H9 (cell line): ENCODE data around the gene TET3. TPM values are rescaled to one million over a fixed set of nuclear protein-coding genes. Genes with fewer than 3 reads are reported as not detected.

Experiments used
- DNase-seq: peaks from one replicate; pipeline ENCODE4 v3.0.0-alpha.2; 2017
- H2AFZ ChIP-seq: one replicate; pipeline ENCODE4 v1.6.1; 2013; ENCODE audit warnings: mild to moderate bottlenecking, low read length, control low read depth, moderate library complexity
- H2AK5ac ChIP-seq: 2 replicates; pipeline ENCODE4 v1.6.1; 2013; ENCODE audit warnings: low read length, control low read depth, mixed read lengths; ENCODE audit not compliant: insufficient read length
- H2BK120ac ChIP-seq: one replicate; pipeline ENCODE4 v1.6.1; 2013; ENCODE audit warnings: low read depth, mild to moderate bottlenecking, low read length, control low read depth, inconsistent platforms; ENCODE audit not compliant: poor library complexity, severe bottlenecking
- H2BK12ac ChIP-seq: 2 replicates; pipeline ENCODE4 v1.6.1; 2013; ENCODE audit warnings: low read length, control low read depth, mixed read lengths, low read depth; ENCODE audit not compliant: insufficient read length
- H2BK15ac ChIP-seq: 2 replicates; pipeline ENCODE4 v1.6.1; 2013; ENCODE audit warnings: low read depth, low read length, control low read depth
- H2BK20ac ChIP-seq: one replicate; pipeline ENCODE4 v1.6.1; 2013; ENCODE audit warnings: low read depth, mild to moderate bottlenecking, low read length, control low read depth, inconsistent platforms; ENCODE audit not compliant: poor library complexity, severe bottlenecking
- H2BK5ac ChIP-seq: 2 replicates; pipeline ENCODE4 v1.6.1; 2013; ENCODE audit warnings: low read length, control low read depth, mixed read lengths; ENCODE audit not compliant: insufficient read length
- H3K14ac ChIP-seq: 2 replicates; pipeline ENCODE4 v1.6.1; 2013; ENCODE audit warnings: low read length, control low read depth; ENCODE audit not compliant: insufficient read depth
- H3K18ac ChIP-seq: 2 replicates; pipeline ENCODE4 v1.6.1; 2013; ENCODE audit warnings: low read depth, mild to moderate bottlenecking, mixed read lengths, low read length, control low read depth; ENCODE audit not compliant: insufficient read length
- H3K23ac ChIP-seq: 2 replicates; pipeline ENCODE4 v1.6.1; 2013; ENCODE audit warnings: low read length, control low read depth, mixed read lengths, low read depth; ENCODE audit not compliant: insufficient read length
- H3K23me2 ChIP-seq: 2 replicates; pipeline ENCODE4 v1.6.1; 2013; ENCODE audit warnings: low read depth, mild to moderate bottlenecking, mixed read lengths, low read length, control low read depth; ENCODE audit not compliant: insufficient read length, poor library complexity, severe bottlenecking
- H3K27ac ChIP-seq: 2 replicates; pipeline ENCODE4 v1.5.1; 2013; ENCODE audit warnings: low read length, control low read depth, mixed read lengths, low read depth; ENCODE audit not compliant: insufficient read length
- H3K27me3 ChIP-seq: 2 replicates; pipeline ENCODE4 v1.6.1; 2013; ENCODE audit warnings: low read length, control low read depth, inconsistent platforms; ENCODE audit not compliant: insufficient read depth
- H3K4ac ChIP-seq: 2 replicates; pipeline ENCODE4 v1.6.1; 2013; ENCODE audit warnings: low read depth, mild to moderate bottlenecking, control low read depth, inconsistent platforms, low read length, moderate library complexity
- H3K4me1 ChIP-seq: 2 replicates; pipeline ENCODE4 v1.6.1; 2013; ENCODE audit warnings: low read length, control low read depth, inconsistent platforms; ENCODE audit not compliant: insufficient read depth
- H3K4me2 ChIP-seq: 2 replicates; pipeline ENCODE4 v1.6.1; 2013; ENCODE audit warnings: low read length, control low read depth, mixed read lengths; ENCODE audit not compliant: insufficient read length, insufficient read depth
- H3K56ac ChIP-seq: 2 replicates; pipeline ENCODE4 v1.6.1; 2013; ENCODE audit warnings: low read depth, mild to moderate bottlenecking, mixed read lengths, low read length, control low read depth; ENCODE audit not compliant: insufficient read length
- H3K79me1 ChIP-seq: 2 replicates; pipeline ENCODE4 v1.6.1; 2013; ENCODE audit warnings: low read depth, mild to moderate bottlenecking, moderate library complexity, low read length, control low read depth, inconsistent platforms; ENCODE audit not compliant: insufficient read depth, poor library complexity, severe bottlenecking
- H3K79me2 ChIP-seq: 2 replicates; pipeline ENCODE4 v1.6.1; 2013; ENCODE audit warnings: low read length, control low read depth, inconsistent platforms; ENCODE audit not compliant: insufficient read depth
- H3K9ac ChIP-seq: 2 replicates; pipeline ENCODE4 v1.6.1; 2013; ENCODE audit warnings: low read length, control low read depth, mixed read lengths; ENCODE audit not compliant: insufficient read length; ENCODE audit errors: extremely low read depth
- H3K9me3 ChIP-seq: one replicate; pipeline ENCODE4 v1.6.1; 2013; ENCODE audit warnings: low read depth, low read length, inconsistent platforms; ENCODE audit not compliant: control insufficient read depth
- H3T11ph ChIP-seq: one replicate; pipeline ENCODE4 v1.6.1; 2013; ENCODE audit warnings: mild to moderate bottlenecking, low read length, control low read depth, inconsistent platforms
- H4K20me1 ChIP-seq: one replicate; pipeline ENCODE4 v1.6.1; 2013; ENCODE audit not compliant: control insufficient read depth, insufficient read length, insufficient read depth
- H4K5ac ChIP-seq: 2 replicates; pipeline ENCODE4 v1.6.1; 2013; ENCODE audit warnings: low read depth, mild to moderate bottlenecking, mixed read lengths, low read length, control low read depth; ENCODE audit not compliant: insufficient read length
- H4K8ac ChIP-seq: replicated peaks from 2 replicates; pipeline ENCODE4 v1.6.1; 2013; ENCODE audit warnings: low read length, control low read depth, mixed read lengths, low read depth; ENCODE audit not compliant: insufficient read length
- H4K91ac ChIP-seq: 2 replicates; pipeline ENCODE4 v1.6.1; 2013; ENCODE audit warnings: low read depth, mild to moderate bottlenecking, moderate library complexity, mixed read lengths, low read length, control low read depth; ENCODE audit not compliant: insufficient read length
- H3K27ac Mint-ChIP-seq, 3 experiments: 2 replicates in 2 of 3; 3 replicates in 1 of 3; pipeline ENCODE4 v1.8.0; 2020 to 2021; ENCODE audit warnings: mixed read lengths in 3 of 3, mild to moderate bottlenecking in 1 of 3, moderate library complexity in 1 of 3
- H3K27me3 Mint-ChIP-seq: 2 replicates; pipeline ENCODE4 v1.8.0; 2021; ENCODE audit warnings: low read depth, mild to moderate bottlenecking, moderate library complexity, mixed read lengths
- H3K36me3 Mint-ChIP-seq, 3 experiments: 2 replicates in 2 of 3; 3 replicates in 1 of 3; pipeline ENCODE4 v1.8.0; 2020 to 2021; ENCODE audit warnings: low read depth in 3 of 3, mixed read lengths in 3 of 3; ENCODE audit not compliant: insufficient read depth in 1 of 3
- H3K4me1 Mint-ChIP-seq, 2 experiments: 2 replicates each; pipeline ENCODE4 v1.8.0; 2020; ENCODE audit warnings: mixed read lengths in 2 of 2
- H3K4me3 Mint-ChIP-seq, 2 experiments: 2 replicates in 1 of 2; 3 replicates in 1 of 2; pipeline ENCODE4 v1.8.0; 2020 to 2021; ENCODE audit warnings: mild to moderate bottlenecking in 2 of 2, mixed read lengths in 2 of 2, moderate library complexity in 1 of 2
- H3K9me3 Mint-ChIP-seq, 2 experiments: 2 replicates in 1 of 2; 3 replicates in 1 of 2; pipeline ENCODE4 v1.8.0; 2020; ENCODE audit warnings: mild to moderate bottlenecking in 2 of 2, mixed read lengths in 2 of 2, moderate library complexity in 1 of 2
- CTCF ChIP-seq: fragments of 200-600 bp; sonication (generic); conservative IDR thresholded peaks from 3 replicates; pipeline ENCODE4 v1.8.0; 2021; ENCODE audit warnings: antibody characterized with exemption, mild to moderate bottlenecking
- WGBS: extraction: QIAGEN DNeasy Blood & Tissue Kit; methylation state at CpG from one replicate; pipeline ENCODE4 v1.1.7; 2013; ENCODE audit warnings: missing lambda C conversion rate, low lambda C conversion rate, mixed read lengths; ENCODE audit not compliant: insufficient read length; ENCODE audit errors: extremely low coverage; 5-methylcytosine and 5-hydroxymethylcytosine counted together
- total RNA-seq: library from RNA; stranded (reverse); gene quantifications from 2 replicates; pipeline ENCODE4 v1.2.1, GENCODE V29; 2021

The TET3 gene
- total RNA-seq, 1 experiment from 2014 or later, result 24.7 TPM

GRCh38 chr2:73956218-73956865 lies 28.4 kb upstream of the TET3 start:
- Histone ChIP-seq H4K91ac (no peak overlapping the region), H3K14ac (no peak overlapping the region), H2BK5ac (no peak overlapping the region), H3T11ph (no peak overlapping the region), H3K4me2 (no peak overlapping the region), H3K23me2 (no peaks in the 10 kb centered on the region), H2BK15ac (no peak overlapping the region), H3K9ac (no peak overlapping the region), H3K9me3 (no peaks in the 10 kb centered on the region), H2BK20ac (no peak overlapping the region), H3K27ac (no peak overlapping the region), H3K27me3 (no peaks in the 10 kb centered on the region), H4K8ac (no peak overlapping the region), H3K18ac (no peak overlapping the region), H3K4ac (no peak overlapping the region), H4K5ac (no peak overlapping the region), H3K79me2 (peaks cover 3% of the 10 kb centered on the region; the same call in 1 of the 2 replicates), H2AFZ (no peak overlapping the region), H2BK120ac (no peak overlapping the region), H2AK5ac (no peak overlapping the region), H4K20me1 (no peaks in the 10 kb centered on the region), H2BK12ac (no peak overlapping the region), H3K79me1 (peaks cover 3% of the 10 kb centered on the region), H3K4me1 (no peaks in the 10 kb centered on the region), H3K23ac (no peak overlapping the region), H3K56ac (no peak overlapping the region)
- DNase-seq, result no peak
- H3K36me3 Mint-ChIP-seq, result peaks cover 41 to 68% (median 63%) of the 10 kb centered on the region in 3 experiments
- no peaks in the 10 kb centered on the region for H3K9me3 Mint-ChIP-seq
- no peaks in the 10 kb centered on the region for H3K27me3 Mint-ChIP-seq
- no peaks in the 10 kb centered on the region for H3K4me1 Mint-ChIP-seq
- 0 out of 3 replicates have a peak, but pooled peaks have one; percentile 19 for TF ChIP-seq CTCF
- H3K27ac Mint-ChIP-seq, result peak overlapping the region in 2 of 3 experiments; percentile 3 to 59; a peak in 2 of 7 replicates
- no CpG with 5 or more reads among the region's 5 CpGs for WGBS
- no peak overlapping the region for H3K4me3 Mint-ChIP-seq
